NCI-H446 treated with DMSO at 0.1 percent for 48 hours (cell line): Measurements from ENCODE around the gene PRG3.

ENCODE experiments used
- DNase-seq: peaks from one replicate; lab custom pipeline; 2025; lab: John Stamatoyannopoulos, UW

Gene PRG3

GRCh38 chr11:57380975-57381374 lies at the start of gene PRG3:
PRG3 (minus strand) TSS chr11:57381150; CDS start chr11:57380708, 442 bp downstream.
- DNase-seq, result no peak

GRCh38 chr11:57429946-57430345 lies 49.0 kb upstream of the PRG3 start:
- no peak for DNase-seq

- DNase-seq, result no peak
These were observed 47.7 kb upstream of the PRG3 start for GRCh38 chr11:57428643-57429042.

- peak; percentile 48 for DNase-seq
These were observed 46.8 kb upstream of the PRG3 start for GRCh38 chr11:57427727-57428082.

- peak; percentile 48 for DNase-seq
These were observed 46.2 kb upstream of the PRG3 start, which contains the start of gene SLC43A3 for GRCh38 chr11:57426929-57427726. SLC43A3 (minus strand) TSS chr11:57427121; CDS start chr11:57426172, 949 bp downstream.

- DNase-seq, result no peak
These were observed 45.5 kb upstream of the PRG3 start for GRCh38 chr11:57426439-57426928.

- no peak for DNase-seq
These were observed 44.9 kb upstream of the PRG3 start for GRCh38 chr11:57425565-57426438.

- DNase-seq, result no peak
These were observed 44.0 kb upstream of the PRG3 start for GRCh38 chr11:57424792-57425564.

GRCh38 chr11:57424137-57424791 lies 43.3 kb upstream of the PRG3 start:
- DNase-seq, result no peak

- DNase-seq, result no peak
These were observed 41.7 kb upstream of the PRG3 start for GRCh38 chr11:57422669-57423068.

GRCh38 chr11:57421805-57422204 lies 40.9 kb upstream of the PRG3 start:
- DNase-seq, result no peak

- DNase-seq, result no peak
These were observed 40.1 kb upstream of the PRG3 start for GRCh38 chr11:57421066-57421465.

- no peak for DNase-seq
These were observed 38.2 kb upstream of the PRG3 start for GRCh38 chr11:57419146-57419545.

GRCh38 chr11:57418131-57418530 lies 37.2 kb upstream of the PRG3 start:
- DNase-seq, result no peak

- DNase-seq, result no peak
These were observed 36.1 kb upstream of the PRG3 start for GRCh38 chr11:57417056-57417455.

GRCh38 chr11:57416436-57416835 lies 35.5 kb upstream of the PRG3 start:
- DNase-seq, result no peak

- no peak for DNase-seq
These were observed 33.8 kb upstream of the PRG3 start for GRCh38 chr11:57414612-57415212.

GRCh38 chr11:57413681-57414080 lies 32.7 kb upstream of the PRG3 start:
- no peak for DNase-seq

- no peak for DNase-seq
These were observed 29.3 kb upstream of the PRG3 start for GRCh38 chr11:57410287-57410686.

GRCh38 chr11:57409321-57410100 lies 28.6 kb upstream of the PRG3 start:
- no peak for DNase-seq
